IMR-90 (cell line): Measurements from ENCODE around the gene KEAP1. TPM values are rescaled to one million over a fixed set of nuclear protein-coding genes. Genes with fewer than 3 reads are reported as not detected.

Experiments used
- ATAC-seq: fragments of 200-7000 bp; cut with Tn5 transposase; 2 replicates; pipeline ENCODE4 v1.9.1; 2020; ENCODE audit warnings: low read depth, mild to moderate bottlenecking, moderate library complexity
- BruUV-seq: library from RNA; stranded (reverse); fragments of 400-500 nt; replicated peaks from 2 replicates; lab custom pipeline; 2021; lab: Mats Ljungman, UMichigan
- CTCF ChIA-PET: fragments of 300-600 bp; formaldehyde crosslinking; extraction: SDS; loops from one replicate; lab custom pipeline; 2021; ENCODE audit warnings: antibody characterized with exemption; lab: Yijun Ruan, JAX
- POLR2A ChIA-PET: fragments of 300-600 bp; sonication (Branson Sonifier 250); formaldehyde crosslinking; loops from one replicate; lab custom pipeline; 2022; ENCODE audit warnings: antibody characterized with exemption; ENCODE audit not compliant: unreplicated experiment; lab: Charles Lee
- DNase-seq: peaks from one replicate; pipeline ENCODE4 v3.0.0; 2013
- H2AFZ ChIP-seq: replicated peaks from 2 replicates; pipeline ENCODE3; 2013; ENCODE audit warnings: low read length, mild to moderate bottlenecking; ENCODE audit not compliant: poor library complexity
- H2AK5ac ChIP-seq: 2 replicates; pipeline ENCODE4 v1.6.1; 2013; ENCODE audit warnings: low read depth, low read length, inconsistent platforms
- H2AK9ac ChIP-seq: replicated peaks from 2 replicates; pipeline ENCODE3; 2013; ENCODE audit warnings: mild to moderate bottlenecking, low read depth, low read length, moderate library complexity; ENCODE audit not compliant: poor library complexity
- H2BK120ac ChIP-seq: 2 replicates; pipeline ENCODE4 v1.6.1; 2013; ENCODE audit warnings: low read depth, low read length, inconsistent platforms
- H2BK15ac ChIP-seq: 3 replicates; pipeline ENCODE4 v1.6.1; 2013; ENCODE audit warnings: low read depth, low read length, inconsistent platforms
- H2BK20ac ChIP-seq: 2 replicates; pipeline ENCODE4 v1.6.1; 2013; ENCODE audit warnings: low read depth, mild to moderate bottlenecking, inconsistent platforms, low read length, moderate library complexity
- H2BK5ac ChIP-seq: 2 replicates; pipeline ENCODE4 v1.6.1; 2013; ENCODE audit warnings: mild to moderate bottlenecking, low read depth, low read length, inconsistent platforms; ENCODE audit not compliant: poor library complexity, severe bottlenecking
- H3K14ac ChIP-seq: replicated peaks from 2 replicates; pipeline ENCODE4 v1.6.1; 2013; ENCODE audit warnings: low read depth, low read length, inconsistent platforms
- H3K18ac ChIP-seq: 2 replicates; pipeline ENCODE4 v1.6.1; 2013; ENCODE audit warnings: low read depth, low read length, control low read depth
- H3K23ac ChIP-seq: 2 replicates; pipeline ENCODE4 v1.6.1; 2013; ENCODE audit warnings: low read depth, low read length, inconsistent platforms
- H3K27ac ChIP-seq: 2 replicates; pipeline ENCODE4 v1.5.1; 2013; ENCODE audit warnings: mild to moderate bottlenecking, control low read depth, low read length; ENCODE audit not compliant: insufficient read depth
- H3K27me3 ChIP-seq: 2 replicates; pipeline ENCODE4 v1.6.1; 2013; ENCODE audit warnings: low read length; ENCODE audit not compliant: control insufficient read depth, insufficient read depth
- H3K36me3 ChIP-seq: 2 replicates; pipeline ENCODE4 v1.6.1; 2013; ENCODE audit warnings: low read length, mixed read lengths; ENCODE audit not compliant: control insufficient read depth, insufficient read depth
- H3K4ac ChIP-seq: 2 replicates; pipeline ENCODE4 v1.6.1; 2013; ENCODE audit warnings: low read depth, low read length, inconsistent platforms
- H3K4me1 ChIP-seq: 2 replicates; pipeline ENCODE4 v1.6.1; 2013; ENCODE audit warnings: low read length, mixed read lengths; ENCODE audit not compliant: control insufficient read depth, insufficient read depth
- H3K4me2 ChIP-seq: 2 replicates; pipeline ENCODE4 v1.6.1; 2013; ENCODE audit warnings: low read depth, mild to moderate bottlenecking, control low read depth, low read length, moderate library complexity
- H3K4me3 ChIP-seq: 2 replicates; pipeline ENCODE4 v1.5.1; 2013; ENCODE audit warnings: low read depth, mild to moderate bottlenecking, control low read depth, low read length, moderate library complexity; ENCODE audit not compliant: insufficient read depth
- H3K56ac ChIP-seq: 2 replicates; pipeline ENCODE4 v1.6.1; 2013; ENCODE audit warnings: low read length, inconsistent platforms; ENCODE audit not compliant: insufficient read depth; ENCODE audit errors: extremely low read depth
- H3K79me1 ChIP-seq, 2 experiments: 2 replicates each; pipeline ENCODE4 v1.6.1; 2013; ENCODE audit warnings: low read length in 2 of 2, inconsistent platforms in 1 of 2, low read depth in 1 of 2
- H3K9ac ChIP-seq: 2 replicates; pipeline ENCODE4 v1.6.1; 2013; ENCODE audit warnings: low read depth, low read length, control low read depth
- H3K9me1 ChIP-seq: 2 replicates; pipeline ENCODE4 v1.6.1; 2013; ENCODE audit warnings: low read length, inconsistent platforms; ENCODE audit not compliant: insufficient read depth
- H3K9me3 ChIP-seq: 2 replicates; pipeline ENCODE4 v1.6.1; 2013; ENCODE audit warnings: low read length; ENCODE audit not compliant: control insufficient read depth, insufficient read depth
- H4K20me1 ChIP-seq: 2 replicates; pipeline ENCODE4 v1.6.1; 2013; ENCODE audit warnings: low read length, inconsistent platforms; ENCODE audit not compliant: insufficient read depth
- H4K5ac ChIP-seq: 2 replicates; pipeline ENCODE4 v1.6.1; 2013; ENCODE audit warnings: mild to moderate bottlenecking, low read depth, low read length, control low read depth
- H4K8ac ChIP-seq, 2 experiments: 2 replicates each; pipeline ENCODE4 v1.6.1; 2013; ENCODE audit warnings: low read depth in 2 of 2, low read length in 2 of 2, control low read depth in 1 of 2, inconsistent platforms in 1 of 2
- H4K91ac ChIP-seq: 2 replicates; pipeline ENCODE4 v1.6.1; 2013; ENCODE audit warnings: low read depth, low read length, inconsistent platforms; ENCODE audit not compliant: insufficient read depth
- BHLHE40 ChIP-seq: fragments of 150-350 bp; IDR thresholded peaks from 2 replicates; pipeline ENCODE4 v1.6.1; 2016; ENCODE audit warnings: mild to moderate bottlenecking, low read depth, low read length
- CEBPB ChIP-seq: IDR thresholded peaks from 2 replicates; pipeline ENCODE4 v1.6.1; 2012; ENCODE audit warnings: low read depth, low read length, improper control_type of control experiment
- CHD1 ChIP-seq: IDR thresholded peaks from 2 replicates; pipeline ENCODE4 v1.6.1; 2012; ENCODE audit warnings: low read depth, low read length, improper control_type of control experiment
- CTCF ChIP-seq: conservative IDR thresholded peaks from 2 replicates; pipeline ENCODE4 v1.5.1; 2012; ENCODE audit warnings: mild to moderate bottlenecking, low read depth, low read length, improper control_type of control experiment
- ELK1 ChIP-seq: fragments of 150-350 bp; IDR thresholded peaks from 2 replicates; pipeline ENCODE4 v1.6.1; 2016; ENCODE audit warnings: low read depth, mild to moderate bottlenecking, low read length, moderate library complexity, borderline replicate concordance
- FOS ChIP-seq: fragments of 150-350 bp; IDR thresholded peaks from 2 replicates; pipeline ENCODE4 v1.6.1; 2016; ENCODE audit warnings: low read depth, low read length
- MAFK ChIP-seq: IDR thresholded peaks from 2 replicates; pipeline ENCODE4 v1.6.1; 2012; ENCODE audit warnings: low read depth, low read length, improper control_type of control experiment
- MAZ ChIP-seq: IDR thresholded peaks from 2 replicates; pipeline ENCODE4 v1.6.1; 2012; ENCODE audit warnings: low read depth, mild to moderate bottlenecking, low read length, improper control_type of control experiment, moderate library complexity, borderline replicate concordance
- MXI1 ChIP-seq: IDR thresholded peaks from 2 replicates; pipeline ENCODE4 v1.6.1; 2012; ENCODE audit warnings: low read depth, mild to moderate bottlenecking, low read length, moderate library complexity, borderline replicate concordance
- NFE2L2 ChIP-seq: fragments of 150-350 bp; IDR thresholded peaks from 2 replicates; pipeline ENCODE4 v1.6.1; 2016; ENCODE audit warnings: low read depth, mild to moderate bottlenecking, low read length
- POLR2A ChIP-seq: IDR thresholded peaks from 2 replicates; pipeline ENCODE4 v1.6.1; 2012; ENCODE audit warnings: mild to moderate bottlenecking, low read depth, low read length
- RAD21 ChIP-seq: IDR thresholded peaks from 2 replicates; pipeline ENCODE4 v1.6.1; 2012; ENCODE audit warnings: low read length, improper control_type of control experiment
- RCOR1 ChIP-seq: IDR thresholded peaks from 2 replicates; pipeline ENCODE4 v1.6.1; 2012; ENCODE audit warnings: mild to moderate bottlenecking, low read length, improper control_type of control experiment; ENCODE audit not compliant: insufficient replicate concordance
- RFX5 ChIP-seq: IDR thresholded peaks from 2 replicates; pipeline ENCODE4 v1.8.0; 2012; ENCODE audit warnings: low read depth, mild to moderate bottlenecking, low read length, moderate library complexity
- SMC3 ChIP-seq: fragments of 150-350 bp; IDR thresholded peaks from 2 replicates; pipeline ENCODE4 v1.6.1; 2016; ENCODE audit warnings: low read depth, mild to moderate bottlenecking, antibody characterized with exemption, low read length, moderate library complexity
- USF2 ChIP-seq: fragments of 150-350 bp; IDR thresholded peaks from 2 replicates; pipeline ENCODE4 v1.6.1; 2017; ENCODE audit warnings: mild to moderate bottlenecking, antibody characterized with exemption, low read length, low read depth
- WGBS, 2 experiments: methylation state at CpG; one replicate each; pipeline versions ENCODE4 v1.1.5 to v1.1.7; 2013; ENCODE audit warnings: missing lambda C conversion rate in 2 of 2; ENCODE audit not compliant: insufficient read length in 1 of 2; ENCODE audit errors: extremely low coverage in 2 of 2; 5-methylcytosine and 5-hydroxymethylcytosine counted together
- dilution Hi-C: fragments of 300-500 bp; cut with HindIII; formaldehyde crosslinking; loops from one replicate; pipeline ENCODE4 v1.14.3; 2018; ENCODE audit warnings: low sequenced_read_pairs; ENCODE audit not compliant: unreplicated experiment
- in situ Hi-C: fragments of 300-500 bp; cut with MboI; formaldehyde crosslinking; loops from 3 replicates; pipeline ENCODE4 v1.14.3; 2019; ENCODE audit warnings: low sequenced_read_pairs, inconsistent platforms, mixed read lengths
- intact Hi-C: fragments of 100-400 bp; cut with micrococcal nuclease; formaldehyde crosslinking; loops from 2 replicates; pipeline ENCODE4 v1.10.0; 2022
- polyA plus RNA-seq, 3 experiments: library from polyadenylated mRNA; depleted of rRNA; stranded (reverse); fragments of >200 nt; gene quantifications; 2 replicates each; pipeline ENCODE4 v1.2.3, GENCODE V29; 2012; ENCODE audit warnings: low replicate concordance in 1 of 3
- total RNA-seq: library from RNA; depleted of rRNA; stranded (reverse); fragments of >200 nt; gene quantifications from 2 replicates; pipeline ENCODE4 v1.2.3, GENCODE V29; 2012

Gene KEAP1
- total and polyA plus RNA-seq, 2 of the 4 experiments (the other 2 are of a cell fraction) = 63.4 to 81.6 TPM

GRCh38 chr19:10532457-10532856 lies 29.3 kb upstream of the KEAP1 start:
- Histone ChIP-seq H2AK5ac (no peak overlapping the region), H3K18ac (no peak overlapping the region), H3K56ac (no peak overlapping the region), H3K27me3 (no peaks in the 10 kb centered on the region; the same call in 1 of the 2 replicates), H4K20me1 (no peaks in the 10 kb centered on the region), H3K14ac (no peak overlapping the region), H2AK9ac (no peak overlapping the region), H3K9me3 (peaks cover 2% of the 10 kb centered on the region; the same call in 1 of the 2 replicates), H2BK15ac (no peak overlapping the region), H2BK20ac (no peak overlapping the region), H3K9ac (no peak overlapping the region), H3K27ac (no peak overlapping the region), H3K9me1 (no peaks in the 10 kb centered on the region), H2BK120ac (no peak overlapping the region), H3K23ac (no peak overlapping the region), H3K79me1 (no peaks in the 10 kb centered on the region), H4K91ac (no peak overlapping the region), H3K4me2 (no peak overlapping the region), H4K8ac (no peak overlapping the region), H2BK5ac (no peak overlapping the region), H3K4ac (no peak overlapping the region), H3K4me1 (no peaks in the 10 kb centered on the region), H3K4me3 (no peak overlapping the region), H4K5ac (no peak overlapping the region), H3K36me3 (no peaks in the 10 kb centered on the region), H2AFZ (no peak overlapping the region)
- no peak for ATAC-seq
- POLR2A ChIA-PET = no interaction called here
- CTCF ChIA-PET = no interaction called here
- no CpG with 5 or more reads among the region's 1 CpG for WGBS, 2 experiments
- intact Hi-C loops (no loop called here), dilution Hi-C loops (no loop called here), in situ Hi-C loops (no loop called here)
- no peak for DNase-seq
- no TSS peak for BruUV-seq
- TF ChIP-seq MAZ = no peak
- no peak for TF ChIP-seq BHLHE40
- TF ChIP-seq POLR2A = no peak
- no peak for TF ChIP-seq MXI1
- TF ChIP-seq RCOR1 = no peak
- TF ChIP-seq SMC3 = no peak
- TF ChIP-seq RFX5 = no peak
- no peak for TF ChIP-seq MAFK
- TF ChIP-seq CTCF = no peak
- TF ChIP-seq NFE2L2 = no peak
- TF ChIP-seq RAD21 = no peak
- TF ChIP-seq CHD1 = no peak
- TF ChIP-seq CEBPB = no peak
- TF ChIP-seq FOS = no peak
- TF ChIP-seq USF2 = no peak
- TF ChIP-seq ELK1 = no peak
